IMR-90 (cell line): ENCODE results near the gene COX11. TPM values are rescaled to one million over a fixed set of nuclear protein-coding genes. Genes with fewer than 3 reads are reported as not detected.
A peak's percentile ranks its signal among the peaks of the same experiment; 100 is the strongest.

Experiments
- ATAC-seq: fragments of 200-7000 bp; cut with Tn5 transposase; 2 replicates; pipeline ENCODE4 v1.9.1; 2020; ENCODE audit warnings: low read depth, mild to moderate bottlenecking, moderate library complexity
- BruUV-seq: library from RNA; stranded (reverse); fragments of 400-500 nt; replicated peaks from 2 replicates; lab custom pipeline; 2021; lab: Mats Ljungman, UMichigan
- CTCF ChIA-PET: fragments of 300-600 bp; formaldehyde crosslinking; extraction: SDS; loops from one replicate; lab custom pipeline; 2021; ENCODE audit warnings: antibody characterized with exemption; lab: Yijun Ruan, JAX
- POLR2A ChIA-PET: fragments of 300-600 bp; sonication (Branson Sonifier 250); formaldehyde crosslinking; loops from one replicate; lab custom pipeline; 2022; ENCODE audit warnings: antibody characterized with exemption; ENCODE audit not compliant: unreplicated experiment; lab: Charles Lee
- DNase-seq: peaks from one replicate; pipeline ENCODE4 v3.0.0; 2013
- H2AFZ ChIP-seq: replicated peaks from 2 replicates; pipeline ENCODE3; 2013; ENCODE audit warnings: low read length, mild to moderate bottlenecking; ENCODE audit not compliant: poor library complexity
- H2AK5ac ChIP-seq: 2 replicates; pipeline ENCODE4 v1.6.1; 2013; ENCODE audit warnings: low read depth, low read length, inconsistent platforms
- H2AK9ac ChIP-seq: replicated peaks from 2 replicates; pipeline ENCODE3; 2013; ENCODE audit warnings: mild to moderate bottlenecking, low read depth, low read length, moderate library complexity; ENCODE audit not compliant: poor library complexity
- H2BK120ac ChIP-seq: 2 replicates; pipeline ENCODE4 v1.6.1; 2013; ENCODE audit warnings: low read depth, low read length, inconsistent platforms
- H2BK15ac ChIP-seq: 3 replicates; pipeline ENCODE4 v1.6.1; 2013; ENCODE audit warnings: low read depth, low read length, inconsistent platforms
- H2BK20ac ChIP-seq: 2 replicates; pipeline ENCODE4 v1.6.1; 2013; ENCODE audit warnings: low read depth, mild to moderate bottlenecking, inconsistent platforms, low read length, moderate library complexity
- H2BK5ac ChIP-seq: 2 replicates; pipeline ENCODE4 v1.6.1; 2013; ENCODE audit warnings: mild to moderate bottlenecking, low read depth, low read length, inconsistent platforms; ENCODE audit not compliant: poor library complexity, severe bottlenecking
- H3K14ac ChIP-seq: replicated peaks from 2 replicates; pipeline ENCODE4 v1.6.1; 2013; ENCODE audit warnings: low read depth, low read length, inconsistent platforms
- H3K18ac ChIP-seq: 2 replicates; pipeline ENCODE4 v1.6.1; 2013; ENCODE audit warnings: low read depth, low read length, control low read depth
- H3K23ac ChIP-seq: 2 replicates; pipeline ENCODE4 v1.6.1; 2013; ENCODE audit warnings: low read depth, low read length, inconsistent platforms
- H3K27ac ChIP-seq: 2 replicates; pipeline ENCODE4 v1.5.1; 2013; ENCODE audit warnings: mild to moderate bottlenecking, control low read depth, low read length; ENCODE audit not compliant: insufficient read depth
- H3K27me3 ChIP-seq: 2 replicates; pipeline ENCODE4 v1.6.1; 2013; ENCODE audit warnings: low read length; ENCODE audit not compliant: control insufficient read depth, insufficient read depth
- H3K36me3 ChIP-seq: 2 replicates; pipeline ENCODE4 v1.6.1; 2013; ENCODE audit warnings: low read length, mixed read lengths; ENCODE audit not compliant: control insufficient read depth, insufficient read depth
- H3K4ac ChIP-seq: 2 replicates; pipeline ENCODE4 v1.6.1; 2013; ENCODE audit warnings: low read depth, low read length, inconsistent platforms
- H3K4me1 ChIP-seq: 2 replicates; pipeline ENCODE4 v1.6.1; 2013; ENCODE audit warnings: low read length, mixed read lengths; ENCODE audit not compliant: control insufficient read depth, insufficient read depth
- H3K4me2 ChIP-seq: 2 replicates; pipeline ENCODE4 v1.6.1; 2013; ENCODE audit warnings: low read depth, mild to moderate bottlenecking, control low read depth, low read length, moderate library complexity
- H3K4me3 ChIP-seq: 2 replicates; pipeline ENCODE4 v1.5.1; 2013; ENCODE audit warnings: low read depth, mild to moderate bottlenecking, control low read depth, low read length, moderate library complexity; ENCODE audit not compliant: insufficient read depth
- H3K56ac ChIP-seq: 2 replicates; pipeline ENCODE4 v1.6.1; 2013; ENCODE audit warnings: low read length, inconsistent platforms; ENCODE audit not compliant: insufficient read depth; ENCODE audit errors: extremely low read depth
- H3K79me1 ChIP-seq, 2 experiments: 2 replicates each; pipeline ENCODE4 v1.6.1; 2013; ENCODE audit warnings: low read length in 2 of 2, inconsistent platforms in 1 of 2, low read depth in 1 of 2
- H3K9ac ChIP-seq: 2 replicates; pipeline ENCODE4 v1.6.1; 2013; ENCODE audit warnings: low read depth, low read length, control low read depth
- H3K9me1 ChIP-seq: 2 replicates; pipeline ENCODE4 v1.6.1; 2013; ENCODE audit warnings: low read length, inconsistent platforms; ENCODE audit not compliant: insufficient read depth
- H3K9me3 ChIP-seq: 2 replicates; pipeline ENCODE4 v1.6.1; 2013; ENCODE audit warnings: low read length; ENCODE audit not compliant: control insufficient read depth, insufficient read depth
- H4K20me1 ChIP-seq: 2 replicates; pipeline ENCODE4 v1.6.1; 2013; ENCODE audit warnings: low read length, inconsistent platforms; ENCODE audit not compliant: insufficient read depth
- H4K5ac ChIP-seq: 2 replicates; pipeline ENCODE4 v1.6.1; 2013; ENCODE audit warnings: mild to moderate bottlenecking, low read depth, low read length, control low read depth
- H4K8ac ChIP-seq, 2 experiments: 2 replicates each; pipeline ENCODE4 v1.6.1; 2013; ENCODE audit warnings: low read depth in 2 of 2, low read length in 2 of 2, control low read depth in 1 of 2, inconsistent platforms in 1 of 2
- H4K91ac ChIP-seq: 2 replicates; pipeline ENCODE4 v1.6.1; 2013; ENCODE audit warnings: low read depth, low read length, inconsistent platforms; ENCODE audit not compliant: insufficient read depth
- BHLHE40 ChIP-seq: fragments of 150-350 bp; IDR thresholded peaks from 2 replicates; pipeline ENCODE4 v1.6.1; 2016; ENCODE audit warnings: mild to moderate bottlenecking, low read depth, low read length
- MXI1 ChIP-seq: IDR thresholded peaks from 2 replicates; pipeline ENCODE4 v1.6.1; 2012; ENCODE audit warnings: low read depth, mild to moderate bottlenecking, low read length, moderate library complexity, borderline replicate concordance
- NFE2L2 ChIP-seq: fragments of 150-350 bp; IDR thresholded peaks from 2 replicates; pipeline ENCODE4 v1.6.1; 2016; ENCODE audit warnings: low read depth, mild to moderate bottlenecking, low read length
- RAD21 ChIP-seq: IDR thresholded peaks from 2 replicates; pipeline ENCODE4 v1.6.1; 2012; ENCODE audit warnings: low read length, improper control_type of control experiment
- dilution Hi-C: fragments of 300-500 bp; cut with HindIII; formaldehyde crosslinking; loops from one replicate; pipeline ENCODE4 v1.14.3; 2018; ENCODE audit warnings: low sequenced_read_pairs; ENCODE audit not compliant: unreplicated experiment
- in situ Hi-C: fragments of 300-500 bp; cut with MboI; formaldehyde crosslinking; loops from 3 replicates; pipeline ENCODE4 v1.14.3; 2019; ENCODE audit warnings: low sequenced_read_pairs, inconsistent platforms, mixed read lengths
- intact Hi-C: fragments of 100-400 bp; cut with micrococcal nuclease; formaldehyde crosslinking; loops from 2 replicates; pipeline ENCODE4 v1.10.0; 2022
- polyA plus RNA-seq, 3 experiments: library from polyadenylated mRNA; depleted of rRNA; stranded (reverse); fragments of >200 nt; gene quantifications; 2 replicates each; pipeline ENCODE4 v1.2.3, GENCODE V29; 2012; ENCODE audit warnings: low replicate concordance in 1 of 3
- total RNA-seq: library from RNA; depleted of rRNA; stranded (reverse); fragments of >200 nt; gene quantifications from 2 replicates; pipeline ENCODE4 v1.2.3, GENCODE V29; 2012
- TF ChIP-seq, protein P1 (sequence below): conservative IDR thresholded peaks from 2 replicates; pipeline ENCODE4 v1.5.1; 2012; ENCODE audit warnings: mild to moderate bottlenecking, low read depth, low read length, improper control_type of control experiment

The COX11 gene
- total and polyA plus RNA-seq, 2 of the 4 experiments (the other 2 are of a cell fraction) = 23.6 to 29.4 TPM

DNA sequence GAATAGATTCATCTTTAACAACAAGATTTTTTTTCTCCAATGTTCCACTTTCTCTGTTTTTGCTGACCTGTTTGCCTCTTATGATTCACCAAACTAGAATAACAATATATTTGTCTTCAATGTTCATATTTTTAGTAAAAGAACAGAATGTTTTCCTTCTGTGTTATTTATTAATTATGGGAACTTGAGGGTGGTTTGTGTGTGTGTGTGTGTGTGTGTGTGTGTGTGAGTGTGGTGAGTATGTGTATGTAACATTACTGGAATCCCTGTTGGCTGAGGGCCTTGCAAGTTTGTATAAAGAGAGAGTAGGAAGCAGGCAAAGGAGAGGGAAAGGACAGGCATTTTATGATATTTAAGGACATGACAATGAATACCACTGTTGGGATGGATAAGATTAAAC, 13.9 kb upstream of the COX11 start:
- no peak overlapping the region for H2BK120ac ChIP-seq
- TF ChIP-seq BHLHE40 (no peak), NFE2L2 (no peak), RAD21 (no peak), MXI1 (no peak)
- TF ChIP-seq, protein P1, sequence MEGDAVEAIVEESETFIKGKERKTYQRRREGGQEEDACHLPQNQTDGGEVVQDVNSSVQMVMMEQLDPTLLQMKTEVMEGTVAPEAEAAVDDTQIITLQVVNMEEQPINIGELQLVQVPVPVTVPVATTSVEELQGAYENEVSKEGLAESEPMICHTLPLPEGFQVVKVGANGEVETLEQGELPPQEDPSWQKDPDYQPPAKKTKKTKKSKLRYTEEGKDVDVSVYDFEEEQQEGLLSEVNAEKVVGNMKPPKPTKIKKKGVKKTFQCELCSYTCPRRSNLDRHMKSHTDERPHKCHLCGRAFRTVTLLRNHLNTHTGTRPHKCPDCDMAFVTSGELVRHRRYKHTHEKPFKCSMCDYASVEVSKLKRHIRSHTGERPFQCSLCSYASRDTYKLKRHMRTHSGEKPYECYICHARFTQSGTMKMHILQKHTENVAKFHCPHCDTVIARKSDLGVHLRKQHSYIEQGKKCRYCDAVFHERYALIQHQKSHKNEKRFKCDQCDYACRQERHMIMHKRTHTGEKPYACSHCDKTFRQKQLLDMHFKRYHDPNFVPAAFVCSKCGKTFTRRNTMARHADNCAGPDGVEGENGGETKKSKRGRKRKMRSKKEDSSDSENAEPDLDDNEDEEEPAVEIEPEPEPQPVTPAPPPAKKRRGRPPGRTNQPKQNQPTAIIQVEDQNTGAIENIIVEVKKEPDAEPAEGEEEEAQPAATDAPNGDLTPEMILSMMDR = no peak
- intact Hi-C loops (no loop called here), in situ Hi-C loops (no loop called here), dilution Hi-C loops (no loop called here)
- H3K23ac ChIP-seq = no peak overlapping the region
- H3K27me3 ChIP-seq = no peaks in the 10 kb centered on the region
- no peak overlapping the region for H4K8ac ChIP-seq
- H3K14ac ChIP-seq = no peak overlapping the region
- ChIA-PET POLR2A (no interaction called here), CTCF (no interaction called here)
- DNase-seq (peak; percentile 66), ATAC-seq (peak; percentile 64)
- H3K9ac ChIP-seq = no peak overlapping the region
- H2AFZ ChIP-seq = no peak overlapping the region
- no peak overlapping the region for H2BK15ac ChIP-seq
- H2BK20ac ChIP-seq = no peak overlapping the region
- H3K79me1 ChIP-seq = peaks cover 6 to 12% of the 10 kb centered on the region in 2 experiments; a peak in 2 of 4 replicates
- H3K18ac ChIP-seq = no peak overlapping the region
- H4K20me1 ChIP-seq = no peaks in the 10 kb centered on the region
- peaks cover 2% of the 10 kb centered on the region; the same call in 1 of the 2 replicates for H3K36me3 ChIP-seq
- no peak overlapping the region for H3K27ac ChIP-seq
- no TSS peak for BruUV-seq
- no peak overlapping the region for H3K56ac ChIP-seq
- H4K91ac ChIP-seq = no peak overlapping the region
- H4K5ac ChIP-seq = no peak overlapping the region
- H3K4me2 ChIP-seq = no peak overlapping the region
- no peak overlapping the region for H2BK5ac ChIP-seq
- no peak overlapping the region for H3K4ac ChIP-seq
- no peak overlapping the region for H2AK9ac ChIP-seq
- H2AK5ac ChIP-seq = no peak overlapping the region
- no peak overlapping the region for H3K4me3 ChIP-seq
- peaks cover 3% of the 10 kb centered on the region; the same call in 1 of the 2 replicates for H3K4me1 ChIP-seq
- H3K9me3 ChIP-seq = peaks cover 5% of the 10 kb centered on the region
- no peaks in the 10 kb centered on the region for H3K9me1 ChIP-seq
